NCI-H1436 (cell line): ENCODE results near the gene LNP1.
A peak's percentile ranks its signal among the peaks of the same experiment; 100 is the strongest.
"Not testable (repeated sequence)": the region's sequence is repeated elsewhere in the genome, so short reads cannot be mapped to it uniquely, and the experiment has no call there.

Experiments used
- DNase-seq: peaks from one replicate; lab custom pipeline; 2025; lab: John Stamatoyannopoulos, UW

Gene LNP1

GRCh38 chr3:100429187-100429716 lies 27.9 kb downstream of the LNP1 start:
- no peak for DNase-seq

DNA sequence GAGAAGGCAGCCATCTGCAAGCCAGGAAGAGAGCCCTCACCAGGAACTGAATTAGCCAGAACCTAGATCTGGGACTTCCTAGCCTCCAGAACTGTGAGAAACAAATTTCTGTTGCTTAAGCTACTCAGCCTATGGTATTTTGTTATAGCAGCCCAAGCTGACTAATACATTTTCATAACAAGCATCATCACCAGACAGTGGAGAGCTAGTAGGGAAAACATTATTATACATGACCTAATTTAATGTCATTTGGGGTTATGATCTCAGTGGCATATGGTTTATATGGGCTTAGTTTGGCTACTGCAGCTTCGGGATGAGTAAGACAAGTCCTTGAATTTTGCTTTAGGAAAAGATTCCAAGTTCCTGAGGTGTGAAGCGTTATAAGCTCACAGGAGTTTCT lies 35.6 kb downstream of the LNP1 start:
- DNase-seq, result no peak

GRCh38 chr3:100437721-100438622 lies 36.6 kb downstream of the LNP1 start:
- DNase-seq, result peak; percentile 6

DNA sequence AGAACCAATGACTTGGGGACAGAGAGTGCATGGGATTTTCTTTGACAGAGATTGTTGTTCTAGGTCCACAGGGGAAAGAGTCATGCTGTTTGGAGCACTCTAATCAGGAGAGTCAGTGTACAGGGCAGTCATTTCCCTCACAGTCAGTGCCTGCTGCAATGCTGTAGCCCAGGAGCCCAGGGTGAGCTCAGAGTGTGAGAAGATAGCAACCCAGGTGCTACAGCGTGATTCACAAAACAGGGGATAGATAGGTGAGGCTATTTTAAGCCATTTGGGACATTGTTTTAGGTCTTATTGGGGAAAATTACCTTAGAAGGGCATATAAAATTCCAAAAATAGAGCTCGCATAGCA lies 37.3 kb downstream of the LNP1 start:
- DNase-seq, result no peak

DNA sequence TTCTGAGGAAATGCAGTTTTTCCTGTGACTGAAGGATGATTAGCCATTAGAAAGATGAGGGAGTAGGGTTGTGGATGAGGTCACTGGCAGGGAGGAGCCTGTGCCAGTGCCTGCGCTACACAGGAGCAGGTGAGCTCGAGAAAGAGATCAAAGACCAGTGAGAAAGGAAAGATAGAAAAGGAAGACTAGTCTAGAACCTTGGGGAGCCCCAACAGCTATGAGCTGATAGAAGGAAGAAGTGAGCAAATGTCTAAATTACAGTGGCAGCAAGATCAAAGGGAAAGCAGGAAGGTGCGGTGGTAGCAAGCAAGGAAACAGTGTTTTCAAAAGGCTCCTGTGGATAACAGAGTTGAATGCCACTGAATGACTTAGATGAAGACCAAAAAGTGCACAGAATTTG lies 39.6 kb downstream of the LNP1 start:
- DNase-seq, result no peak

DNA sequence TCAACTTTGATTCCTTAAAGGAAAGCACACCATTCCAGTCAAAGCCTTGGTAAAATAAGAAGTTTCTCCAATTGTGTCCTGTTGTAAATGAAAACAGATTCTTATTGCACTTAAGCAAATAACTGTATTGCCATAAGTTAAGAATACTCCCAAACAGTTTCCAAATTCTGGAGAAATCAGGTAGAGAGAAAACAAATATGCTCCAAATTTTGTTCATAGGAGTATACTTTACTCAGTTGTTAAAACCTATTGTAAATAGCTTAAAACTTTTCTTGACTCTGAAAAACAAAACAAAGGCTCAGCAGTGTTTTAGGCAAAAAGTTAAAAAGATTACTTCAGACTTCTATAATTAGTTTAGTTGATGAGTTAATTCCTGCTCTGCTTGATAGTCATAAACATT lies 42.4 kb downstream of the LNP1 start:
- DNase-seq, result no peak

DNA sequence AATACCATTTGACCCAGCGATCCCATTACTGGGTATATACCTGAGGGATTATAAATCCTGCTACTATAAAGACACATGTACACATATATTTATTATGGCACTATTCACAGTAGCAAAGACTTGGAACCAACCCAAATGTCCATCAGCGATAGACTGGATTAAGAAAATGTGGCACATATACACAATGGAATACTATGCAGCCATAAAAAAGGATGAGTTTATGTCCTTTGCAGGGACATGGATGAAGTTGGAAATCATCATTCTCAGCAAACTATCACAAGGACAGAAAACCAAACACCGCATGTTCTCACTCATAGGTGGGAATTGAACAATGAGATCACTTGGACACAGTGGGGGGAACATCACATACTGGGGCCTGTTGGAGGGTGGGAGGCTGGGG lies 45.7 kb downstream of the LNP1 start:
- DNase-seq, result not testable (repeated sequence)

- DNase-seq, result no peak
Observed at GRCh38 chr3:100448079-100448478, 46.7 kb downstream of the LNP1 start.

DNA sequence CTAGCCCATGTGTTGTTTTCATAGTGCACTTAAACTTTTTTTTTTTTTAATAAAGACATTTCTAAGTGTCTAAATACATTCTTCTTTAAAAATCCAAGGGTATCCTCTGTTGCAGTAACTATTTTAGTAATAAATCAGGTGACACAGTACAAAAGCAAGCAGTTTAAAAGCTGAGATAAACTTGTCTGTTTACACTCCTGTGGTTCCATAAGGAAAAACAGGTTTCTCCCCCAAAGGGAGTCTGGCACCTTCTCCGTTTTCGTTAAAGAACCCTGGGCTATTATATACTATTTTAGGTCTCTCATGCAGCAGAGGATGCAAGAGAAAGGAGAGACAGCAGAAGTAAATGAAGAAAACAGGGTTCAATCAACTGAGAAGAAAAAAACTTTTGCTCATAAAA lies 47.9 kb downstream of the LNP1 start:
- no peak for DNase-seq

GRCh38 chr3:100454677-100455076 lies 53.3 kb downstream of the LNP1 start:
- DNase-seq, result no peak

GRCh38 chr3:100455841-100456550 lies 54.7 kb downstream of the LNP1 start:
- no peak for DNase-seq

DNA sequence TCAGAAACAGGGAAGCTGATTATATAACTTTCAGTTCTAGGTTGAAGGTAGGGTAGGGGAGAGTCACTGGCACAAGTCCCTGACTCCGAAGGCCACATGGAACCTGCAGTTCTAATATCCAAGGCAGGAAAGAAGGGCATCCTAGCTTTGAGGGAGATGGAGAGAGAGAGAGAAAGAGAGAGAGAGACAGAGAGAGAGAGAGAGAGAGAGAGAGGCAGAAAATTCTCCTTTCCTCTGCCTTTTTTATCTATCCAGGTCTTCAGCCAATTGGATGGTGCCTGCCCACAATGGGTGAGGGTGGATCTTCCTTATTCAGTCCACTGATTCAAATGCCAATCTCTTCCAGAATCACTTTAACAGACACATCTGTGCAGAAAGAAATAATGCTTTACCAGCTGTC lies 55.4 kb downstream of the LNP1 start:
- no peak for DNase-seq

- no peak for DNase-seq
Observed at GRCh38 chr3:100457811-100458210, 56.5 kb downstream of the LNP1 start.

DNA sequence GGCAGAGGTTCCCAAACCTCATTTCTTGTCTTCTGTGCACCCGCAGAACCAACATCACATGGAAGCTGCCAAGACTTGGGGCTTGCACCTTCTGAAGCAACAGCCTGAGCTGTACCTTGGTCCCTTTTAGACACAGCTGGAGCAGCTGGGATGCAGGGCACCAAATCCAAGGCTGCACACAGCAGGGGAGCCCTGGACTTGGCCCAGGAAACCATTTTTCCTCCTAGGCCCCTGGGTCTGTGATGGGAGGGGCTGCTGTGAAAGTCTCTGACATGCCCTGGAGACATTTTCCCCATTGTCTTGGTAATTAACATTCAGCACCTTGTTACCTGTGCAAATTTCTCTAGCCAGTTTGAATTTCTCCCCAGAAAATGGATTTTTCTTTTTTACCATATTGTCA lies 57.5 kb downstream of the LNP1 start:
- DNase-seq, result no peak

- peak; percentile 45 for DNase-seq
Observed at GRCh38 chr3:100463002-100463401, 61.7 kb downstream of the LNP1 start.

- DNase-seq, result no peak
Observed at GRCh38 chr3:100463646-100464155, 62.4 kb downstream of the LNP1 start.

GRCh38 chr3:100465892-100466777 lies 64.8 kb downstream of the LNP1 start:
- no peak for DNase-seq

GRCh38 chr3:100467133-100467532 lies 65.8 kb downstream of the LNP1 start:
- no peak for DNase-seq

DNA sequence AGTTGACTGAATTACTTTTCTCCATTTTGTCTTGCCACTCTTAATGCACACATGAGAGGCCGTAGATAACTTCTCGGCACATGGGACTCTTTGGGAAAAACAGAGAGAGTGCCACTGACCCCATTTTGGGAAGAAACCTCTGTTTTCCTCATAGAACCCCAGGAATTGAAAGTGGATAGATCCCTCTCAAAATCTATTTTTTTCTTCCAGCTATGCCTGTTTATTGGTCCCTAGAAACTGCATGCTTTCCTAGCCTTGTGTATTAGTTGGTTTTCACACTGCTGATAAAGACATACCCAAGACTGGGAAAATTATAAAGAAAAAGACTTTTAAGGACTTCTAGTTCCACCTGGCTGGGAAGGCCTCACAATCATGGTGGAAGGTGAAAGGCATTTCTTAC lies 67.3 kb downstream of the LNP1 start:
- no peak for DNase-seq

- DNase-seq, result no peak
Observed at GRCh38 chr3:100470951-100471350, 69.6 kb downstream of the LNP1 start.

- no peak for DNase-seq
Observed at GRCh38 chr3:100471444-100471843, 70.1 kb downstream of the LNP1 start.

GRCh38 chr3:100477851-100478360 lies 76.6 kb downstream of the LNP1 start:
- DNase-seq, result not testable (repeated sequence)
